HT1080 (cell line): ENCODE measurements around the gene TMEM163. TPM values are rescaled to one million over a fixed set of nuclear protein-coding genes. Genes with fewer than 3 reads are reported as not detected.
"Not testable (repeated sequence)": the region's sequence is repeated elsewhere in the genome, so short reads cannot be mapped to it uniquely, and the experiment has no call there.

Experiments used
- DNase-seq: peaks from one replicate; pipeline ENCODE4 v3.0.0-alpha.2; 2015; ENCODE audit warnings: low read depth
- polyA plus RNA-seq, 2 experiments: library from polyadenylated mRNA; depleted of rRNA; stranded (reverse); fragments of >200 nt; gene quantifications; 2 replicates each; pipeline ENCODE4 v1.2.3, GENCODE V29; 2015
- total RNA-seq: library from RNA; depleted of rRNA; stranded (reverse); fragments of >200 nt; shearing (Covaris generic); gene quantifications from 2 replicates; pipeline ENCODE4 v1.2.3, GENCODE V29; 2014; rRNA removed

TMEM163 gene
- total RNA-seq, result 0.47 and 1.0 TPM in 2 replicates
- 3.8 and 3.9 TPM in 2 replicates for polyA plus RNA-seq (2015; cell fraction: cytosol; rRNA removed)
- 2.8 and 3.2 TPM in 2 replicates for polyA plus RNA-seq (2015; cell fraction: nucleus; rRNA removed)

GRCh38 chr2:134718817-134719814 lies at the start of gene TMEM163:
TMEM163 (minus strand) TSS chr2:134719000.
- no peak for DNase-seq

GRCh38 chr2:134766583-134766982 lies 47.8 kb upstream of the TMEM163 start:
- DNase-seq, result no peak

DNA sequence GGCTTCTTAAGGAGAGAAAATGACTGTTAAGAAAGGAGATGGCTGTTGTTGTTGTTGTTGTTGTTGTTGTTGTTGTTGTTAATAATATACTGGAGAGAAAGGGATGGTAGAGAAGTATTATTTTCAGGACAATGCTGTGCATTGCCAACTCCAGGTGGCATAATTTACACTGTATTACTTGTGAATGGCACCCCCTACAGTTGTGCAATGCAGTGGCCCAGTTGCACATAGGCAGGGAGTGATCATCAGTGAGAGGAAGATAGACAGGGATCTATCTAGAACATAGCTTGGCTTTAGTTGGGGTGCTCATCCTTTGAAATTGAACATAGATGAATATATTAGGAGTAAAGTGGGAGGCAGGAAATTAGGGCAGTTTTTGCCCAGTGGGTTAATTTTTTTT lies 47.2 kb upstream of the TMEM163 start:
- DNase-seq, result no peak

GRCh38 chr2:134764164-134764563 lies 45.4 kb upstream of the TMEM163 start:
- no peak for DNase-seq

DNA sequence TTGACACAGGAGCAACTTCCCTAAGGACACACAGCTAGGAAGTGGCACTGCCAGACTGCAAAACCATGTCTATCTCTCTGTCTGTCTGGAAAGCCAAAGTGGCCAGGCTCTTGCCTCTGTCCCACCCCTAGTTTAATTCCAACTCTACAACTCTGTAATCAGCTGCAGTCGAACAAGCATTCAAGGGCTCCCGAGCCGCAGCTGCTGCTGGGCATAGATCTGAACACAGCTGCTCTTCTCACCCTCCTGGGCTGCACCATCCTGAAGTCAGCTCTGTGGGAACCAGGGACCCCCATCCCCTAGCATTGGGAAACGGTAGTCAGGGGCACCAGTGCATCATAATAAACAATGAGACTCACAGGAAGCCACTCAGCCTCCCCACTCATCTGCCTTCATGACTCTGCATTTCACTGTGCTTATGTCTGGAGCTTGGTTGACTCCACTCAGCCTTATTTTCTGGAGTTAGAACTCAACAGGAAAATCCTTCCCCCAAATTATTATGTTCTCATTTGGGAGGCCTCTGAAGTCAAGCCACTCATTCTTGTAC lies 44.4 kb upstream of the TMEM163 start:
- DNase-seq, result peak; percentile 46

DNA sequence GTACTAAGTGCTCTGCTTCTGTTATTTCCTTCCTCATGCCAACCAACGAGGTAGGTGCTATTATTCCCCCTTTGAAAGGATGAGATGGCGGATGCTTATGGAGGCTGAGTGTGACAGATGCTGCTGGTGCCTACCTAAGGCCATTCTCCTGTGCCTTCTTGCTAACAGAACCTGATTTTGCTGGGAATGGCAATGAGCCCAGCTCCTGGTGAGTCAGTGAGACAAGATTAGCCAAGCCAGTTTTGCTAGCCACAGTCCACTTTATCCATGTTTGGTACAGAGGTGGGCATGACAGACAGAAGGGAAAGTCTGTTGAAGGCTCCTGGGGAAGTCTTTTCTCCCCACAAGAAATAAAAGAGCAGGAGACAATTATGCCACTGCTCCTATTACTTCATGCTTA lies 43.7 kb upstream of the TMEM163 start:
- DNase-seq, result peak; percentile 62

DNA sequence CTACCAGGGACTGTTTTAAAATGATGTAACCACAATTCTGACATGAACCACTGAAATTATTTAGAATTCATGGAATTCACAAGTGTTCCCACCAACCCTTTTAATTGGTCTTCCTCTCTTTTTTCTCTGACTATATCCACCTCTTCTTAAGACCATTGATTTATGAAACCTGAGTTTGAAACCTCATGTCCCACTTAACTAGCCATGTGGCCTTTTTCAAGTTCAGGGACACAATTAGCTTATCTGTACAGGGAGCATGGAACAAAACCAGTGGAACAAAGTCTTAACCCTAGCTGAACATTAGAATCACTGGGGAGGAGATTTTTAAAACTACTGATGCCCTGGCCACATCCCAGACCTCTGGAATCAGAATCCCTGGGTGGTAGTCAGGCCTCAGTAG lies 41.6 kb upstream of the TMEM163 start:
- no peak for DNase-seq

DNA sequence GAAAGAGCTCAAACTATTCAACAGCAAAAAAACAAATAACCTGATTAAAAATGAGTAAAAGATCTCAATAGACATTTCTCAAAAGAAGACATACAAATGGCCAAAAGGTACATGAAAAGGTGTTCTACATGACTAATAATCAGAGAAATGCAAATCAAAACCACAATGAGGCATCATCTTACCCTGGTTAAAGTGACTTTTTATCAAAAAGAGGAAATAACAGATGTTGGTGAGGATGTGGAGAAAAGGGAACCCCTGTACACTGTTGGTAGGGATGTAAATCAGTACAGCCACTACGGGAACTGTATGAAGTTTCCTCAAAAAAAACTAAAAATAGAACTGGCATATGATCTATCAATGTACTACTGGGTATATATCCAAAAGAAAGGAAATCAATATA lies 39.8 kb upstream of the TMEM163 start:
- DNase-seq, result no peak

GRCh38 chr2:134751981-134752380 lies 33.2 kb upstream of the TMEM163 start:
- not testable (repeated sequence) for DNase-seq

DNA sequence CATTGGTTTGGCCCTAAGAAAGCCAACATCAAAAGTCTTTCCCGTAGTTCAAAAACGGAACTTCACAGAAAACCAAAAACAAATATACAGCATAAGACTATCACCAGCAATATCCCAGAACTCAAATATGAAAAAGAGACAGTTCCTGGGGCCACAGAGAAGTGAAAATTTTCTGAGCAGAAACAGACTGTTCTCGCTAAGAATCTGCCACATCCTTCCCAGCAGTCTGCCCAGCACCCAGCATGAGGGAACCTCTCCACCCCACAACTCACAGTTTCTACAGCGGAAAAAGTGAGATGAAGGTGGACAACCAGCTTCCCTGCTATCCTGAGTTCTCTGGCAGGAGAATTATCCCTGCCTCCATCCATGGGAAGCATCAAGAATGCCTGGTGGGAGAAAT lies 26.7 kb upstream of the TMEM163 start:
- no peak for DNase-seq

- peak; percentile 40 for DNase-seq
Measured at GRCh38 chr2:134745023-134745422, 26.2 kb upstream of the TMEM163 start.

DNA sequence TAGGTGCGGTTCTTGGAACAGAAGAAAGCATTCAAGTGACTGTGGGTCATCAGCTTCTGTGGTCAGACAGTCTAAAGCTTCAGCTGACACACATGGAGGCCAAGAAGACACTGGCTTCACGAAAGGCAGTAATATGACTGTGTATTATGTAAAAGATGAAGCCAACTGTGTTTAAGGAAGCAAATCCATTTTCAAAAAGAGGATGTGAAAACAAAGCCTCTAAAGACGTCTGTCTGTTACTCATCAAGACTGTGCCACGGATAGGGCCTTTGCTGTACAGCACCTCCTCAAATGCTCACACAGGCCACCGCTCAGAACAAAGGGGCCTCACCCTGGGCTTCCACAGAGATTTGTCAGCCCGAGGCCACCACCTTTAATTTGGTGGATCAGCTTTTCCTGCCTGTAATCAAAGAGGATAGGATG lies 21.1 kb upstream of the TMEM163 start:
- DNase-seq, result peak; percentile 86

DNA sequence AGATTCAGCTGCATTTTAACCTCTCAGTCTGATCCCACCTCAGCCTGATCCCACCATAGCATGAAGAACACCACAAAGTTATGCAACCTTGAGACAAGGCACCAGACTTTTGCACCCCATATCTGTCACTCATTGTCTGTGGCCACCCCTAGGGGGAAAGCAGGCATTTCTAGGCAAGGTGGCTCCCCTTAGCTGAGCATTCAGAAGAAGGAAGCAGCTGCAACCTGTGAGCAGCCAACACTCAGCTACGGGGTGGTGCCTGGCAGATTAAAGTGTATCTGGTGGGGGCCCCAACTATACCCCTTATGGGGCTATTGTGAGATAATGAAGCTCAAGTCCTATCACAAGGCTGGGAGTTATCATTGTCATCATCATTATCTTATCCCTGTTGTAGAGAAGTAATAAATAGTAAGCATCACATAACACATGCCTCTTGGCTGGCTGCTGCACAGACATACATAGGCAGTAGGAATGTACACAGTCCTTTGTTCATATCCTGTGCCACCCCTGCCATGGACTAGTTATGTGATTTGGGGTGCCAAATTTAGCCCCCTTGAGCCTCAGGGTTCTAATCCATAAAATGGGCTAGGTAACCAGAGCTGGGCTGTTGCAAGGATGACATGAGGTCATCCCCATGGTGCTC lies 20.6 kb upstream of the TMEM163 start:
- DNase-seq, result no peak

DNA sequence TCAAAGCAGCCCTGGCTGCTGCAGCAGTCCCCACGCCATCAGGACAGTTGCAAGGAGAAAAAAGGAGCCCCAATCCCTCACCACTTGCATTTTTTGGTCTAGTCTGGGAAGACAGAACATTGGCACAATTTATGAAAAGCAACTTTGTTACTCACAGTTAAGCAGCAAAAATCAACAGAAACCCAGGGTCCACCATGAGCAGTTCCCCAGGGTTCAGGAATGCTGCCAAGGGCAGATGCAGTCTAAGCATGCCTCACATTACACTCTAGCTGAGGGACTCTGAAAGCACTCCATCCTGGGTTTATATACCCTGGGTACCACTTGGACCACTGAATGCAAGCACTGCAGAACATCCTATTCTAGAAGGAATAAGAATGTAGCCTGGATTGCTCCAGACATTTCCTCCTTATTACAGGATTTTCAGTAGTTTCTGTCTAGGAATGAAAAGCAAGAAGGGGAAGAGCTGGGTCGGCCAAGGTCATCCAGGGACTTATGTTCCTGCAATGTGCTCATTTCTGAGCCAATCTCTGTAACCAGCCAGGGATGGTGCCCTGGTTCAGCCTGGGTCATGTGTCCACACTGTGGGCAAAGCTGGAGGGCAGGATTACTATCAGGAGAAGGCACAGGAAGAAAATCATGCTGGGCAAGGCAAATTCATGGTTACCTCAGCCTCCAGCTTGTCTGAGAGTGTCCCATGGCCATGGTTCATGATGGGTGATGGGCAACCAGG lies 19.5 kb upstream of the TMEM163 start:
- DNase-seq, result no peak

DNA sequence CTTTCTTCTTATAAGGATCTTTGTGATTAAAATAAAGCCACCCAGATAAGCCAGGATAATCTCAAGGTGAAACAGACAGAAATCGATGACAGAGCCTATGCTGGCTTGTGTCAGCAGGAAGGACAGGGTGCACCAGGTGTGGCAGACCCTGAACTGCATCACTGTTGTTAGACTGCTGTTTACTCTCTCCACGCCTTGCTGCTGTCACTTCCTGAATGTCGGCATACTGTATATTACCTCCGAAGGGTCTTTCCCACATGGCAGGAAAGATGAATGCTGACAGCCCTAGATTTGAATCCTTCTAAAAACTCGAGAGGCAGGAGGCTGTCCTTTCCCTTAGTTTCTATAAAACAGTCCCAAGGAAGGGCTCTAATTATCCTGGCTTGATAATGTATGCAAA lies 18.9 kb upstream of the TMEM163 start:
- no peak for DNase-seq

- DNase-seq, result peak; percentile 88
Measured at GRCh38 chr2:134736167-134736880, 17.5 kb upstream of the TMEM163 start.

DNA sequence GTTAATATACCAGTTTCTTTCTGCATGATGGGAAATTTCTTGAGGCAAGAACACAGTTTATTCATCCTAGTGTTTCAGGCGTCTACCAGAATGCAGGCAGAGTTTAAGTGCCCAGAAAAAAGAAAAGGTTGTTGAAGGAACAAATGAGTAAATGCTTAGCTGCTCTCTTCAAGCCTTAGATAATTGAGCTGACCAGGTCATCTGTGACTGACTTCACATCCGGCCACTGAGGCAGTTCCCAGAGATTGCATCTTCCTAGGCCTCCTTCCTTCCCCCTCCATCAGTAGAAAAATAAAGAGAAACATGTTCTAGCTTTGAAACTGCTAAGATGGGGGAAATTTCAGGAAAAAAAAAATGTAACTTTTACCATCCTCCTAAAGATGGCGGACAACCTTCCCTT lies 9.4 kb upstream of the TMEM163 start:
- DNase-seq, result no peak

DNA sequence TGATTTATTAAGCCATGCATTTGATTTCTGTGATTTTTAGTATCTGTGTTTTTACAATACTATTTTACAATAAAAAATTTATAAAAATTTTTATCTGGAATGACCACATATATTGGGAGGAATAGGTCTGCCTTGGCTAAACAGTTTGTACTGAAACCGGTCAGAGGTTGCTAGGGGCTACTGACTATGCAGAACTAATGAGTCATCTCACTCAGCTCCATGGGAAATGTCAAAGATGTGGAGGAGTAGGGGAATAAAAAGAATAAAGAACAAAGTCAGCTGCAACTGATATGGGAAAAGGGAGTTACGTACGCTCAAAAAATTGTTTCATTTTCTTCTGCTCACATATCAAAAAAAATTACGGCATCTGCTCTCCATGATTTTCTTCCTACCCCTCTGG lies 8.6 kb upstream of the TMEM163 start:
- peak; percentile 85 for DNase-seq

- no peak for DNase-seq
Measured at GRCh38 chr2:134726645-134727044, 7.8 kb upstream of the TMEM163 start.

GRCh38 chr2:134725876-134726275 lies 7.1 kb upstream of the TMEM163 start:
- no peak for DNase-seq

DNA sequence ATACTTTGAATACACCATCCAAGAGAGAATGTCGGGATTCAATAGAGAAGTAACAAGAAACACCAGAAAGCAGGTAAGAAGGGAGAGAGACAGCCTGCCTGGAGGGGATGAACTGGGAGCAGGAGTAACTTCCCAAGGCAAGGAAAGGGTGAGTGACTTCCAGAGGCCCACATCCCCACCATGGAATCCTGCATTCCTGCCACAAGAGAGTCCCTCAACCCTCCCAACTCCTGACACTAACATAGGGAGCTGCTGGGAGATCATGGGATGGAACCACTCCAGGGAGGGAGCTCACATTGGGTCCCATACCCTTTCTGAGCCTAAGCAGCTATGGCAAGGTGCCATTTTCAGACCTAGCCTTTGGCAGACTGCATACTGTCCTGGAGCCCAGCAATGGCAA lies 5.5 kb upstream of the TMEM163 start:
- no peak for DNase-seq
